ENCODE data around the gene APBA2. TPM values are rescaled to one million over a fixed set of nuclear protein-coding genes. Genes with fewer than 3 reads are reported as not detected.
"Not testable (repeated sequence)": the region's sequence is repeated elsewhere in the genome, so short reads cannot be mapped to it uniquely, and the experiment has no call there.

APBA2 gene
- polyA plus RNA-seq, 3 donors = 0.97 to 2.9 (median 1.8) TPM

GRCh38 chr15:28995705-28996104 is 109.9 kb downstream of the APBA2 start:
- WGBS, 3 donors = 80 to 89% (median 86%) methylated on average over 9 of the region's 9 CpGs
- no peak overlapping the region for H3K27ac ChIP-seq (ENCODE audit: low read depth, low read length)

GRCh38 chr15:28996289-28996688 is 110.5 kb downstream of the APBA2 start:
- WGBS, 3 donors = 91 to 95% (median 92%) methylated on average over 5 of the region's 5 CpGs
- H3K27ac ChIP-seq (ENCODE audit: low read depth, low read length) = no peak overlapping the region

- WGBS, 3 donors = 83 to 90% (median 89%) methylated on average over 5 of the region's 5 CpGs
Observed at GRCh38 chr15:28996953-28997352, 111.2 kb downstream of the APBA2 start.

GRCh38 chr15:28997791-28998190 is 112.0 kb downstream of the APBA2 start:
- WGBS, 3 donors = 86 to 93% (median 90%) methylated on average over 4 of the region's 4 CpGs

More at GRCh38 chr15:28996953-28997352, 111.2 kb downstream of the APBA2 start:
- no peak overlapping the region for H3K27ac ChIP-seq (ENCODE audit: low read depth, low read length)

GRCh38 chr15:28998511-28998910 is 112.7 kb downstream of the APBA2 start:
- H3K27ac ChIP-seq (ENCODE audit: low read depth, low read length) = no peak overlapping the region
- WGBS, 3 donors = 94 to 95% (median 94%) methylated on average over 5 of the region's 5 CpGs

More at GRCh38 chr15:28997791-28998190, 112.0 kb downstream of the APBA2 start:
- no peak overlapping the region for H3K27ac ChIP-seq (ENCODE audit: low read depth, low read length)

- 84 to 90% (median 90%) methylated on average over 7 of the region's 7 CpGs for WGBS, 3 donors
- H3K27ac ChIP-seq (ENCODE audit: low read depth, low read length) = no peak overlapping the region
Observed at GRCh38 chr15:29003191-29003839, 117.5 kb downstream of the APBA2 start.

- 57 to 72% (median 64%) methylated on average over 2 of the region's 2 CpGs for WGBS, 3 donors
- H3K27ac ChIP-seq (ENCODE audit: low read depth, low read length) = no peak overlapping the region
Observed at GRCh38 chr15:29003840-29004233, 118.1 kb downstream of the APBA2 start.

GRCh38 chr15:29005931-29006330 is 120.2 kb downstream of the APBA2 start:
- 87 to 98% (median 88%) methylated on average over 1 of the region's 1 CpG for WGBS, 3 donors
- no peak overlapping the region for H3K27ac ChIP-seq (ENCODE audit: low read depth, low read length)

GRCh38 chr15:29008846-29009245 is 123.1 kb downstream of the APBA2 start:
- H3K27ac ChIP-seq (ENCODE audit: low read depth, low read length) = no peak overlapping the region
- WGBS, 3 donors = 55 to 67% (median 61%) methylated on average over 2 of the region's 2 CpGs

GRCh38 chr15:29012097-29012496 is 126.3 kb downstream of the APBA2 start:
- whole genome bisulfite sequencing, 3 donors = 86 to 89% (median 88%) methylated on average over 2 of the region's 2 CpGs
- H3K27ac ChIP-seq (ENCODE audit: low read depth, low read length) = no peak overlapping the region

- 24 to 43% (median 31%) methylated on average over 1 of the region's 1 CpG for WGBS, 3 donors
- no peak overlapping the region for H3K27ac ChIP-seq (ENCODE audit: low read depth, low read length)
Observed at GRCh38 chr15:29014493-29014892, 128.7 kb downstream of the APBA2 start.

- no peak overlapping the region for H3K27ac ChIP-seq (ENCODE audit: low read depth, low read length)
- WGBS, 3 donors = 84 to 89% (median 86%) methylated on average over 3 of the region's 3 CpGs
Observed at GRCh38 chr15:29016518-29016917, 130.7 kb downstream of the APBA2 start.

GRCh38 chr15:29018120-29018805 is 132.5 kb downstream of the APBA2 start:
- H3K27ac ChIP-seq (ENCODE audit: low read depth, low read length) = no peak overlapping the region
- 83 to 91% (median 86%) methylated on average over 8 of the region's 8 CpGs for WGBS, 3 donors

GRCh38 chr15:29018995-29019976 is 133.5 kb downstream of the APBA2 start:
- 58 to 72% (median 61%) methylated on average over 9 of the region's 9 CpGs for WGBS, 3 donors
- H3K27ac ChIP-seq (ENCODE audit: low read depth, low read length) = no peak overlapping the region

- WGBS, 3 donors = 63 to 85% (median 72%) methylated on average over 7 of the region's 7 CpGs
- no peak overlapping the region for H3K27ac ChIP-seq (ENCODE audit: low read depth, low read length)
Observed at GRCh38 chr15:29021857-29022256, 136.1 kb downstream of the APBA2 start.

- H3K27ac ChIP-seq (ENCODE audit: low read depth, low read length) = no peak overlapping the region
- WGBS, 3 donors = 63 to 69% (median 68%) methylated on average over 5 of the region's 5 CpGs
Observed at GRCh38 chr15:29024662-29025061, 138.9 kb downstream of the APBA2 start.

GRCh38 chr15:29025411-29025810 is 139.6 kb downstream of the APBA2 start:
- not testable (repeated sequence) for H3K27ac ChIP-seq (ENCODE audit: low read depth, low read length)
- 92 to 95% (median 95%) methylated on average over 17 of the region's 17 CpGs for WGBS, 3 donors

GRCh38 chr15:29028158-29028557 is 142.4 kb downstream of the APBA2 start:
- H3K27ac ChIP-seq (ENCODE audit: low read depth, low read length) = not testable (repeated sequence)

- WGBS, 3 donors = 94 to 97% (median 95%) methylated on average over 17 of the region's 17 CpGs
- no peak overlapping the region for H3K27ac ChIP-seq (ENCODE audit: low read depth, low read length)
Observed at GRCh38 chr15:29029651-29030195, 143.9 kb downstream of the APBA2 start.
